Kidney tubule cell (primary cell): ENCODE measurements around the gene HES5.

Experiments
- DNase-seq: peaks from one replicate; pipeline ENCODE4 v3.0.0-alpha.2; 2018; ENCODE audit warnings: low spot score

Gene HES5

GRCh38 chr1:2530513-2531361 lies 674 bp upstream of the HES5 start:
- peak; percentile 52 for DNase-seq

- DNase-seq: no peak
These were observed 888 bp downstream of the HES5 start for GRCh38 chr1:2528966-2529783.

GRCh38 chr1:2528611-2528965 lies 1.5 kb downstream of the HES5 start:
- no peak for DNase-seq

GRCh38 chr1:2528016-2528415 lies 2.0 kb downstream of the HES5 start:
- no peak for DNase-seq

- DNase-seq: no peak
These were observed 2.6 kb downstream of the HES5 start for GRCh38 chr1:2527556-2527860.

- peak; percentile 46 for DNase-seq
These were observed 3.1 kb downstream of the HES5 start for GRCh38 chr1:2526824-2527555.

- peak; percentile 93 for DNase-seq
These were observed 3.9 kb downstream of the HES5 start, which contains the start of gene PANK4 for GRCh38 chr1:2525920-2526823. Gene PANK4 (minus strand): TSS chr1:2526596. CDS start chr1:2526587, 9 bp downstream.

GRCh38 chr1:2525572-2525919 lies 4.5 kb downstream of the HES5 start:
- DNase-seq: no peak

GRCh38 chr1:2523891-2524609 lies 6.0 kb downstream of the HES5 start:
- no peak for DNase-seq

- DNase-seq: no peak
These were observed 6.7 kb downstream of the HES5 start for GRCh38 chr1:2523191-2523890.

GRCh38 chr1:2522230-2522629 lies 7.8 kb downstream of the HES5 start:
- no peak for DNase-seq

GRCh38 chr1:2520806-2521205 lies 9.3 kb downstream of the HES5 start:
- no peak for DNase-seq

GRCh38 chr1:2520206-2520605 lies 9.9 kb downstream of the HES5 start:
- no peak for DNase-seq

- no peak for DNase-seq
These were observed 10.3 kb downstream of the HES5 start for GRCh38 chr1:2519729-2520128.

- no peak for DNase-seq
These were observed 10.9 kb downstream of the HES5 start for GRCh38 chr1:2519029-2519685.

GRCh38 chr1:2518528-2518927 lies 11.5 kb downstream of the HES5 start:
- no peak for DNase-seq

GRCh38 chr1:2517966-2518365 lies 12.1 kb downstream of the HES5 start:
- DNase-seq: no peak

- no peak for DNase-seq
These were observed 13.1 kb downstream of the HES5 start for GRCh38 chr1:2516946-2517345.

GRCh38 chr1:2516124-2516523 lies 13.9 kb downstream of the HES5 start:
- no peak for DNase-seq

- DNase-seq: no peak
These were observed 14.3 kb downstream of the HES5 start for GRCh38 chr1:2515763-2516080.
